H1 (cell line): ENCODE results near the gene NCOA5. TPM values are rescaled to one million over a fixed set of nuclear protein-coding genes. Genes with fewer than 3 reads are reported as not detected.

ENCODE experiments used
- CTCF ChIA-PET: fragments of 300-600 bp; sonication (Branson Sonifier 250); formaldehyde crosslinking; loops from one replicate; lab custom pipeline; 2021; ENCODE audit not compliant: partially characterized antibody; lab: Charles Lee
- POLR2A ChIA-PET: fragments of 300-600 bp; sonication (Branson Sonifier 250); formaldehyde crosslinking; loops from one replicate; lab custom pipeline; 2021; ENCODE audit warnings: inconsistent platforms; ENCODE audit not compliant: partially characterized antibody; lab: Charles Lee
- DNase-seq, 2 experiments: peaks; one replicate each; pipeline versions ENCODE4 v3.0.0 to v3.0.0-alpha.2; 2010 to 2022; ENCODE audit warnings: low spot score in 2 of 2, low read depth in 1 of 2, mixed read lengths in 1 of 2
- FAIRE-seq: peaks from 2 replicates; lab custom pipeline; 2011; peaks lifted over from hg19 to GRCh38; lab: Jason Lieb, UNC
- H2AFZ ChIP-seq: 2 replicates; pipeline ENCODE4 v1.8.1; 2012; ENCODE audit warnings: low read length, inconsistent platforms
- H2AK5ac ChIP-seq: 2 replicates; pipeline ENCODE4 v1.6.1; 2013; ENCODE audit warnings: low read depth, low read length
- H2BK120ac ChIP-seq: replicated peaks from 2 replicates; pipeline ENCODE3; 2013; ENCODE audit warnings: low read depth, low read length, inconsistent platforms
- H2BK12ac ChIP-seq: 2 replicates; pipeline ENCODE4 v1.6.1; 2013; ENCODE audit warnings: low read depth, low read length
- H2BK15ac ChIP-seq: 2 replicates; pipeline ENCODE4 v1.6.1; 2013; ENCODE audit warnings: low read length
- H2BK20ac ChIP-seq: 2 replicates; pipeline ENCODE4 v1.6.1; 2013; ENCODE audit warnings: low read length
- H2BK5ac ChIP-seq: 2 replicates; pipeline ENCODE4 v1.6.1; 2013; ENCODE audit warnings: low read depth, low read length
- H3K14ac ChIP-seq: 2 replicates; pipeline ENCODE4 v1.6.1; 2013; ENCODE audit warnings: inconsistent platforms; ENCODE audit not compliant: insufficient read length
- H3K18ac ChIP-seq: 2 replicates; pipeline ENCODE4 v1.6.1; 2013; ENCODE audit warnings: low read length; ENCODE audit errors: extremely low read depth
- H3K23ac ChIP-seq: 2 replicates; pipeline ENCODE4 v1.6.1; 2013; ENCODE audit warnings: inconsistent platforms; ENCODE audit not compliant: insufficient read length
- H3K23me2 ChIP-seq: 2 replicates; pipeline ENCODE4 v1.6.1; 2013; ENCODE audit warnings: low read depth, low read length
- H3K27ac ChIP-seq: 2 replicates; pipeline ENCODE4 v1.6.1; 2011; ENCODE audit warnings: low read depth, low read length, inconsistent platforms
- H3K27me3 ChIP-seq, 4 experiments: replicated peaks in 1 of 4; 1 replicate in 1 of 4; 2 replicates in 3 of 4; pipeline versions ENCODE4 v1.6.1 to v1.8.1; 2011 to 2013; ENCODE audit warnings: low read length in 3 of 4, mild to moderate bottlenecking in 3 of 4, inconsistent platforms in 2 of 4, mixed read lengths in 2 of 4, moderate library complexity in 1 of 4; ENCODE audit not compliant: control insufficient read depth in 3 of 4, insufficient read depth in 3 of 4; ENCODE audit errors: extremely low read depth in 1 of 4
- H3K36me3 ChIP-seq, 4 experiments: 2 replicates each; pipeline versions ENCODE4 v1.6.1 to v1.8.1; 2011 to 2013; ENCODE audit warnings: mild to moderate bottlenecking in 4 of 4, low read length in 3 of 4, moderate library complexity in 2 of 4, control low read depth in 1 of 4, inconsistent platforms in 1 of 4; ENCODE audit not compliant: insufficient read depth in 4 of 4, control insufficient read depth in 2 of 4
- H3K4ac ChIP-seq: replicated peaks from 2 replicates; pipeline ENCODE3; 2013; ENCODE audit warnings: low read length, low read depth, mixed read lengths, inconsistent platforms; ENCODE audit not compliant: insufficient read length
- H3K4me1 ChIP-seq, 4 experiments: replicated peaks in 1 of 4; 1 replicate in 1 of 4; 2 replicates in 3 of 4; pipeline versions ENCODE4 v1.6.1 to v1.8.1; 2011 to 2013; ENCODE audit warnings: low read length in 3 of 4, inconsistent platforms in 2 of 4, mixed read lengths in 1 of 4; ENCODE audit not compliant: insufficient read depth in 4 of 4, control insufficient read depth in 3 of 4
- H3K4me2 ChIP-seq, 2 experiments: 2 replicates each; pipeline versions ENCODE4 v1.6.1 to v1.8.1; 2011 to 2013; ENCODE audit warnings: low read depth in 2 of 2, low read length in 2 of 2, control low read depth in 1 of 2, inconsistent platforms in 1 of 2, mild to moderate bottlenecking in 1 of 2; ENCODE audit not compliant: insufficient read depth in 1 of 2
- H3K4me3 ChIP-seq, 4 experiments: fragments of 200-600, 300-600 bp in 1 of 4; sonication (generic), shearing (Covaris generic), sonication (Bioruptor Twin) in 1 of 4; 2 replicates each; pipeline versions ENCODE4 v1.5.1 to v1.8.1; 2011 to 2016; ENCODE audit warnings: low read length in 4 of 4, low read depth in 3 of 4, control low read depth in 2 of 4, inconsistent platforms in 2 of 4, mild to moderate bottlenecking in 2 of 4, mixed read lengths in 1 of 4, moderate library complexity in 1 of 4; ENCODE audit not compliant: insufficient read depth in 2 of 4; ENCODE audit errors: extremely low read depth in 1 of 4
- H3K56ac ChIP-seq: replicated peaks from 2 replicates; pipeline ENCODE3; 2013; ENCODE audit warnings: low read depth, mild to moderate bottlenecking, mixed read lengths, low read length, inconsistent platforms; ENCODE audit not compliant: insufficient read length
- H3K79me1 ChIP-seq: 2 replicates; pipeline ENCODE4 v1.6.1; 2013; ENCODE audit warnings: low read depth, low read length, control low read depth
- H3K79me2 ChIP-seq, 2 experiments: 2 replicates each; pipeline versions ENCODE4 v1.6.1 to v1.8.1; 2012 to 2013; ENCODE audit warnings: low read length in 2 of 2, mild to moderate bottlenecking in 2 of 2, inconsistent platforms in 1 of 2; ENCODE audit not compliant: insufficient read depth in 2 of 2, control insufficient read depth in 1 of 2
- H3K9ac ChIP-seq, 4 experiments: replicated peaks in 1 of 4; 1 replicate in 1 of 4; 2 replicates in 3 of 4; pipeline versions ENCODE4 v1.6.1 to v1.8.1; 2011 to 2013; ENCODE audit warnings: low read depth in 3 of 4, low read length in 3 of 4, control low read depth in 2 of 4, mild to moderate bottlenecking in 2 of 4, moderate library complexity in 2 of 4, inconsistent platforms in 1 of 4; ENCODE audit errors: extremely low read depth in 1 of 4
- H3K9me3 ChIP-seq, 2 experiments: 2 replicates each; pipeline versions ENCODE4 v1.6.1 to v1.8.1; 2012 to 2013; ENCODE audit warnings: mild to moderate bottlenecking in 2 of 2, moderate library complexity in 2 of 2, control low read depth in 1 of 2, inconsistent platforms in 1 of 2, low read depth in 1 of 2, low read length in 1 of 2, mixed read lengths in 1 of 2; ENCODE audit not compliant: insufficient read depth in 2 of 2
- H4K20me1 ChIP-seq, 2 experiments: replicated peaks in 1 of 2; 2 replicates each; pipeline versions ENCODE3 to v1.8.1; 2011 to 2013; ENCODE audit warnings: inconsistent platforms in 2 of 2, low read length in 2 of 2, mild to moderate bottlenecking in 1 of 2; ENCODE audit not compliant: insufficient read depth in 2 of 2, control insufficient read depth in 1 of 2
- H4K5ac ChIP-seq: 2 replicates; pipeline ENCODE4 v1.6.1; 2013; ENCODE audit warnings: low read length, low read depth, mixed read lengths, inconsistent platforms; ENCODE audit not compliant: insufficient read length
- H4K8ac ChIP-seq: 2 replicates; pipeline ENCODE4 v1.8.0; 2013; ENCODE audit warnings: mild to moderate bottlenecking, moderate library complexity, low read length, inconsistent platforms; ENCODE audit not compliant: insufficient read depth; ENCODE audit errors: extremely low read depth
- H4K91ac ChIP-seq: replicated peaks from 2 replicates; pipeline ENCODE3; 2013; ENCODE audit warnings: low read length, mixed read lengths, inconsistent platforms; ENCODE audit not compliant: insufficient read length
- GABPA ChIP-seq: IDR thresholded peaks from 2 replicates; pipeline ENCODE4 v1.6.1; 2011; ENCODE audit warnings: mild to moderate bottlenecking, low read length, moderate library complexity, borderline replicate concordance; ENCODE audit not compliant: insufficient read depth
- WGBS, 2 experiments: shearing (Covaris generic) in 1 of 2; methylation state at CpG; one replicate each; pipeline versions ENCODE4 v1.1.6 to v1.1.7; 2013 to 2015; ENCODE audit warnings: low lambda C conversion rate in 2 of 2, mixed read lengths in 2 of 2, inconsistent platforms in 1 of 2, low coverage in 1 of 2, missing lambda C conversion rate in 1 of 2; ENCODE audit not compliant: insufficient replicate concordance in 2 of 2, insufficient coverage in 1 of 2, insufficient read length in 1 of 2; ENCODE audit errors: extremely low coverage in 1 of 2, missing lambda C conversion rate in 1 of 2; 5-methylcytosine and 5-hydroxymethylcytosine counted together
- polyA plus RNA-seq, 7 experiments: library from polyadenylated mRNA; depleted of rRNA in 3 of 7; stranded (reverse) in 5 of 7; unstranded in 2 of 7; fragments of >200 nt in 5 of 7; fragments of 200-250 nt in 2 of 7; gene quantifications; 1 replicate in 5 of 7; 2 replicates in 1 of 7; 4 replicates in 1 of 7; pipeline versions ENCODE4 v1.2.1 to v1.2.3, GENCODE V29; 2011 to 2013; ENCODE audit warnings: missing spikeins in 2 of 7, mixed read lengths in 2 of 7
- total RNA-seq: library from RNA; stranded (reverse); fragmentation: NEBNext Ultra II Directional; extraction: Animal tissue kit (Norgen Biotek cat#: 25700); gene quantifications from 2 replicates; pipeline ENCODE4 v1.2.1, GENCODE V29; 2021

The NCOA5 gene
- total and polyA plus RNA-seq, 2 of the 8 experiments (the other 6 are each of a cell fraction or from before 2014, with no cell fraction given), result 20.4 to 29.0 TPM

DNA sequence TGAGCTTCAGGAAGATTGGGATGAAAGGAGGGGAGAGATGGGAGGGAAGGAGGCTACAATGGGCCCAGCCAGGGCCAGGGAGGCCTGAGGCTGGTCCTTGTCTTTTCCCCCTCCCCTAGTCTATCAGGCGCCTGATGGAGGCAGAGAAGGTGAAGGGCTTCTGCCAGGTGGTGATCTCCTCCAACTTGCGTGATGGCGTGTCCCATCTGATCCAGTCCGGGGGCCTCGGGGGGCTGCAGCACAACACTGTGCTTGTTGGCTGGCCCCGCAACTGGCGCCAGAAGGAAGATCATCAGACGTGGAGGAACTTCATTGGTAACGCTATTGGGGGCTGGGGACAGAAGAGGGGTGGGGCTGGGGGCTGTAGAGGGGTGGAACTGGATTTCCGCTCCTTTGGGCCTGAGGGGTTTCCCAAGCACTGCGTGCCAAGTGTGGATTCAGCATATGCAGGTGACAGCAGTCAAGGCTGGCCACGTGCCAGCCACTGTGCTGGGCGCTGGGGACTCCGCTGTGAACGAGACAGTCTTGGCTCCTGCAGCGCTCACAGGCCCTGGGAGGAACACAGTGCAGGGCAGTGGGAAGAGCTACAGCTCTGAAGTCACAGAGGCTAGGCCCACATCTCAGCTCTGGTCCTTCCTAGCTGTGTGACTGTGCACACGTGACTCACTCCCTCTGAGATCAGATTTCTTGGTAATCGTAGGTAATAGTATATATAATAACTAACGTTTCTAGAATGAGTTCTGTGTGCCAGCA lies 38.0 kb downstream of the NCOA5 start:
- POLR2A ChIA-PET, result interaction anchor here (1.0 kb wide), 1 partner anchor 20 kb away, joined by 6 read pairs; no protein-coding TSS in a partner anchor
- FAIRE-seq (no peak), DNase-seq (no peak)
- Histone ChIP-seq H2AK5ac (no peak overlapping the region), H2BK20ac (no peak overlapping the region), H4K20me1 (peaks cover 4 to 8% of the 10 kb centered on the region in 2 experiments), H3K27ac (no peak overlapping the region), H2BK5ac (no peak overlapping the region), H2BK12ac (no peak overlapping the region), H3K36me3 (no peaks in the 10 kb centered on the region), H3K4me3 (no peak overlapping the region), H3K79me1 (no peaks in the 10 kb centered on the region), H3K9me3 (no peaks in the 10 kb centered on the region), H3K56ac (no peak overlapping the region), H4K8ac (no peak overlapping the region), H3K23ac (no peak overlapping the region), H2AFZ (no peak overlapping the region), H3K23me2 (no peaks in the 10 kb centered on the region), H3K14ac (no peak overlapping the region), H2BK15ac (no peak overlapping the region), H2BK120ac (no peak overlapping the region), H3K79me2 (no peaks in the 10 kb centered on the region), H3K4me2 (no peak overlapping the region), H3K4me1 (no peaks in the 10 kb centered on the region), H3K18ac (no peak overlapping the region), H3K9ac (no peak overlapping the region), H3K27me3 (peaks cover 0 to 32% (median 16%) of the 10 kb centered on the region in 4 experiments; a peak in 6 of 7 replicates), H3K4ac (no peak overlapping the region), H4K91ac (no peak overlapping the region), H4K5ac (no peak overlapping the region)
- WGBS, 2 experiments, result 88% methylated on average over 16 of the region's 19 CpGs; no CpG with 5 or more reads in 1 of the 2 experiments
- TF ChIP-seq GABPA, result no peak
- CTCF ChIA-PET, result interaction anchor here (1.0 to 2.4 kb wide), 3 partner anchors 29 to 40 kb away, joined by 3 to 9 read pairs (median 5); no protein-coding TSS in a partner anchor
